GM06990 (cell line): ENCODE results near the gene PATL2.

Experiments
- DNase-seq: peaks from one replicate; pipeline ENCODE4 v3.0.0-alpha.2; 2011; ENCODE audit not compliant: insufficient read length; ENCODE audit errors: extremely low read depth
- H3K27me3 ChIP-seq: replicated peaks from 2 replicates; pipeline ENCODE4 v1.6.0; 2011; ENCODE audit warnings: low read length; ENCODE audit not compliant: control insufficient read depth, insufficient read depth
- H3K36me3 ChIP-seq: 2 replicates; pipeline ENCODE4 v1.5.1; 2011; ENCODE audit warnings: low read length; ENCODE audit not compliant: control insufficient read depth, insufficient read depth
- H3K4me3 ChIP-seq: replicated peaks from 2 replicates; pipeline ENCODE4 v1.5.1; 2011; ENCODE audit warnings: low read depth, mild to moderate bottlenecking, control low read depth, low read length
- CTCF ChIP-seq: IDR thresholded peaks from 2 replicates; pipeline ENCODE4 v1.5.1; 2011; ENCODE audit warnings: low read length, control low read depth, mild to moderate bottlenecking, inconsistent platforms; ENCODE audit not compliant: insufficient read depth, poor library complexity, severe bottlenecking

PATL2 gene

DNA sequence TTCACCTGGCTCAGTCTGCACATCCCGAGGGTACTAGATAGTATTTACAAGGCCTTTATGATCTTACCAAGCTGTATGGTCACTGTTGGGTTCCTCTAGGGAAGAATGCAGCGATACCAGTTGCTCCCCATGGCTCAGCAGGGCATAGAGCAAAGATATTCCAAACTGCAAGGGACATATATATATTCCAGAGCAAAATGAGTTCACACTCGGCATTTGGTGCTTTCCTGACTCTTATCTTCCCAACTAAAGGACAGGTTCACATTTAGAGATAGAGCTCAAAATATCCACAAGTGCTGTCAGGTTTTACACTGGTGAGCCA, 44.1 kb downstream of the PATL2 start:
- no peak overlapping the region; the same call in 1 of the 2 replicates for H3K4me3 ChIP-seq
- TF ChIP-seq CTCF: no peak
- no peak for DNase-seq
- no peaks in the 10 kb centered on the region for H3K36me3 ChIP-seq
- no peaks in the 10 kb centered on the region for H3K27me3 ChIP-seq

DNA sequence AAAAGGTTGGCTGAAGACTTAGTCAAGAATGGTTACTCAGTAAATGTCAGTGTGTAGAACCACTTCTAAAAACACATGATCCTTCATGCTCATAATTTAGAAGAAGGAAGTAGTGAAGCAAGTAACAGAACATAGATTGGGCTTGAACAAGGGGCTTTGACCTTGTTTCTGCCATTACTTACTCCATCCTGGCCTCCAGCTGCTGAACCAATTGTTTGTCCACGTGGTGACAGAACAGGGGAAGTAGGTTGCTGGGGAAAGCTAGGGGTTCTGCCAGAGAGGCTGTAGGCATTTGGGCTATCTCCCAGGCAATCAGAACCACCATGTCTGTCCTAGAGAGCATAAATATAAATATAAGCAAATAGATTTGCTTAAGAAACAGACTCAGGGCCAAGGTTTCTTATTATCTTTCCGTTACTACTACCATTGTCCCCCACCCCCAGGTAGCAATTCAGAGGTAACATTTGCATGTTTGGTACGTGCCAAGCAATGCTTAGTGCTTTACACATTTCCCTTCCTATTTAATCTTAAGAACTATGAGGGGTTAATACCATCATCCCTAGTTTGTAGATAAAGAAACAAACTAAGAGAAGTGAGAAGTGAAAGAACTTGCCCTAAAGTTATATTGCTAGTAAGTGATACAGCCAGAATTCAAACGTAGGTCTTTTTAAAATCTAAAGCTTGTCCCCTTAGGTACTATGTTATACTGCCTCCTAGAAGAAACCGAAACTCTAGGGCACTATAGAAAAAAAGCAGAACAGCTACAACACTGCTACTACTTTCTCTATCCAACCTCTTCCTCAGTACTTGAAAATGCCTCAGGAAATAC, 44.7 kb downstream of the PATL2 start:
- no peak for TF ChIP-seq CTCF
- no peaks in the 10 kb centered on the region for H3K27me3 ChIP-seq

GRCh38 chr15:44663410-44664308, 47.5 kb downstream of the PATL2 start, which contains the start of gene SPG11:
Gene SPG11 (minus strand): TSS chr15:44663662. CDS start chr15:44663647, 15 bp downstream.
- H3K27me3 ChIP-seq: no peaks in the 10 kb centered on the region
- H3K4me3 ChIP-seq: peak within 1 kb of the TSS; percentile 84
- H3K36me3 ChIP-seq: no peaks in the 10 kb centered on the region
- peak; percentile 76 for TF ChIP-seq CTCF
- peak; percentile 97 for DNase-seq

More for the DNA sequence above, 44.7 kb downstream of the PATL2 start:
- DNase-seq: peak; percentile 49
- Histone ChIP-seq H3K4me3 (peak overlapping the region; percentile 16), H3K36me3 (no peaks in the 10 kb centered on the region)

DNA sequence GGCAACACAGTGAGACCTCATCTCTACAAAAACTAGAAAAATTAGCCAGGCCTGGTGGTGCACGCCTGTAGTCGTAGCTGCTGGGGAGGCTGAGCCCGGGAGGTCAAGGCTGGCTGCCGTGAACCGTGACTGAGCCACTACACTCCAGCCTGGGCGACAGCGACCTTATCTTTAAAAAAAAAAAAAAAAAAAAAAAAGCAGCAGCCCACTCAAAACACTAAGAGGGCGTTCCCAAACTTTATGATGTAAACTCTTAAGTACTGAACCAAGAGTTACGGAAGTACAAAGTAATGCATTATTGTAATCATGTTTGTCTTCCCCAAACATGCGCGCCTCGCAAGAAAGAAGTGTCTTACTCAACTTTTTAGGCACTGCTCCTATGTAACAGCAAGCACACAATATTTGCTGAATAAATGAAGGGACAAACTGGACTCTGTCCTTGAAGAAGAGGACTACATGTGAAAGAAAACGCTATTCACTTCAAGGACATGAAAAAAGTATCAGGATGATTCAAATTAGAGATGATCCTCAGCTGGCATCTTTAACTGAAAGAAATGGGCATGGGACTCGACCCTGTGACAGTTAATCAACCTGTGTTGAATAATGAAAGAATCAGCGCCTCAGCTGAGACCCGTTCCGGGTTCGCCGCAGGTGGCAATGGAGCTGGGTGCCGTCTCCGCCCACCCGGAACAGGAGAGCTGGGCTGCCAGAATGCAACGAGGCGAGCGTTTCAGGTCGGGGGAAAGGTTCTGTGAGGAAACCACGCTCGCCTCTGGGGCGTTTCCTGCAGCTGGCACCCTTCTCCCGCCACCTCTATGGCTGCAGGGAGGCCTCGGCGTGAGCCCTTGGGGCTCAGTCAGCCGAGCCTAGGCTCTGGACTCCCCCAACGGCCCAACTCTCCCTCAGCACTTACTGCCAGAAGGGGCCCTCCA, 48.4 kb downstream of the PATL2 start:
- peak; percentile 85 for DNase-seq
- Histone ChIP-seq H3K27me3 (no peaks in the 10 kb centered on the region), H3K36me3 (no peaks in the 10 kb centered on the region), H3K4me3 (peak overlapping the region; percentile 84)
- no peak for TF ChIP-seq CTCF

DNA sequence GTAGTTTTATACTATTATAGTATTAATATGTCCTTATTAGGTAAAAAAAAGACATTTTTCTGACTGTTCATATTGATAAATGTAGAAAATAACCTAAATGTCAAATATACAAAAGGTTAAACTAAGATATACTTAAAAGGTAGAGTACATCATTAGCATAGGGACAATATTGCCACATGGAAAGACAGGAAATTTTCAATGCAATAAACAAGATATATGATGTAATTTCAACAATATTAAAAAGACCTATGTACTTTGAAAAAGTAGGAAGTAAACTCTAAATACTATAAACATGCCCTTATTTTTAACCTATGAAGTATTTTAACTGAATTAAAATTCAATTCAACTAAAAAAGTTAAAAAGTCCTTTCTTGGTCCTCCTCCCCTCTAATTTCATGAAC, 49.5 kb downstream of the PATL2 start:
- TF ChIP-seq CTCF: no peak
- H3K4me3 ChIP-seq: peak overlapping the region; percentile 84; the same call in 1 of the 2 replicates
- no peaks in the 10 kb centered on the region for H3K27me3 ChIP-seq
- DNase-seq: no peak
- H3K36me3 ChIP-seq: peaks cover 1% of the 10 kb centered on the region; the same call in 1 of the 2 replicates
